Measurements from ENCODE around the gene MINDY1. TPM values are rescaled to one million over a fixed set of nuclear protein-coding genes. Genes with fewer than 3 reads are reported as not detected.

MINDY1 gene
- total RNA-seq, 1 donor = 16.4 TPM

- no peak overlapping the region for H3K4me3 ChIP-seq (ENCODE audit: low read depth, low read length)
- DNase-seq (ENCODE audit: low read depth) = no peak
- no peak for TF ChIP-seq CTCF (IDR thresholded peaks at IDR 0.05; ENCODE audit: insufficient read depth, low read length)
These were observed 42.8 kb upstream of the MINDY1 start for GRCh38 chr1:151049458-151049857.

GRCh38 chr1:151048645-151049032, 41.9 kb upstream of the MINDY1 start:
- no peak for TF ChIP-seq CTCF (IDR thresholded peaks at IDR 0.05; ENCODE audit: insufficient read depth, low read length)
- peak overlapping the region; percentile 79 for H3K4me3 ChIP-seq (ENCODE audit: low read depth, low read length)
- DNase-seq (ENCODE audit: low read depth) = no peak

GRCh38 chr1:151047925-151048644, 41.4 kb upstream of the MINDY1 start:
- peak; percentile 55 for TF ChIP-seq CTCF (IDR thresholded peaks at IDR 0.05; ENCODE audit: insufficient read depth, low read length)
- DNase-seq (ENCODE audit: low read depth) = peak; percentile 60
- H3K4me3 ChIP-seq (ENCODE audit: low read depth, low read length) = peak overlapping the region; percentile 79

DNA sequence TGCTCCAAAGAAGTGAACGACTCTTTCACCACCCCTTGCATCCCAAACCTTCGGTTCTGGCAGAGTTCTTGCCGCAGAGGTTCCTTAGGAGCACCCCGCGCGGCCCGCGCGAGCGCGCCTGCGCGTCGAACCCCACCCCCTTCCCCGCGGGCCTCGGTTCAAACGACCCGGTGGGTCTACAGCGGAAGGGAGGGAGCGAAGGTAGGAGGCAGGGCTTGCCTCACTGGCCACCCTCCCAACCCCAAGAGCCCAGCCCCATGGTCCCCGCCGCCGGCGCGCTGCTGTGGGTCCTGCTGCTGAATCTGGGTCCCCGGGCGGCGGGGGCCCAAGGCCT, 40.9 kb upstream of the MINDY1 start, which contains the start of gene C1orf56:
TSS of gene C1orf56 (plus strand) at position 161 of the 334 bp plus-strand sequence. CDS start at position 258, 97 bp downstream.
- peak; percentile 65 for DNase-seq (ENCODE audit: low read depth)

GRCh38 chr1:151043163-151043562, 36.5 kb upstream of the MINDY1 start:
- no peak for TF ChIP-seq CTCF (IDR thresholded peaks at IDR 0.05; ENCODE audit: insufficient read depth, low read length)
- DNase-seq (ENCODE audit: low read depth) = no peak
- H3K4me3 ChIP-seq (ENCODE audit: low read depth, low read length) = no peak overlapping the region

More for the DNA sequence above, 40.9 kb upstream of the MINDY1 start, which contains the start of gene C1orf56:
- peak within 1 kb of the TSS; percentile 79 for H3K4me3 ChIP-seq (ENCODE audit: low read depth, low read length)
- no peak for TF ChIP-seq CTCF (IDR thresholded peaks at IDR 0.05; ENCODE audit: insufficient read depth, low read length)

GRCh38 chr1:151039521-151039920, 32.8 kb upstream of the MINDY1 start:
- TF ChIP-seq CTCF (IDR thresholded peaks at IDR 0.05; ENCODE audit: insufficient read depth, low read length) = no peak
- DNase-seq (ENCODE audit: low read depth) = no peak
- H3K4me3 ChIP-seq (ENCODE audit: low read depth, low read length) = no peak overlapping the region

GRCh38 chr1:151037032-151037431, 30.3 kb upstream of the MINDY1 start:
- DNase-seq (ENCODE audit: low read depth) = no peak
- no peak overlapping the region for H3K4me3 ChIP-seq (ENCODE audit: low read depth, low read length)
- no peak for TF ChIP-seq CTCF (IDR thresholded peaks at IDR 0.05; ENCODE audit: insufficient read depth, low read length)

Data from fibroblast of the aortic adventitia (primary cell).